Measurements from ENCODE around the gene BDKRB2.

- no peak for TF ChIP-seq POLR2A (IDR thresholded peaks at IDR 0.05)
- TF ChIP-seq CTCF (IDR thresholded peaks at IDR 0.05), result no peak
- no peak for TF ChIP-seq EP300 (IDR thresholded peaks at IDR 0.05)
These were observed 10.2 kb downstream of the BDKRB2 start for GRCh38 chr14:96214793-96215192.

Measured in ovary (tissue), 3 donors.